Glutamatergic neuron (in vitro differentiated cells): ENCODE measurements around the gene SLC29A3. TPM values are rescaled to one million over a fixed set of nuclear protein-coding genes. Genes with fewer than 3 reads are reported as not detected.
A peak's percentile ranks its signal among the peaks of the same experiment; 100 is the strongest.

Experiments
- DNase-seq: peaks from one replicate; pipeline ENCODE4 v3.0.0; 2022
- H3K27ac Mint-ChIP-seq: one replicate; pipeline ENCODE4 v1.8.0; 2020; ENCODE audit warnings: mild to moderate bottlenecking, mixed read lengths, inconsistent platforms; ENCODE audit not compliant: unreplicated experiment
- H3K27me3 Mint-ChIP-seq: one replicate; pipeline ENCODE4 v1.8.0; 2020; ENCODE audit warnings: mild to moderate bottlenecking, moderate library complexity, mixed read lengths, inconsistent platforms; ENCODE audit not compliant: unreplicated experiment
- H3K36me3 Mint-ChIP-seq: one replicate; pipeline ENCODE4 v1.8.0; 2020; ENCODE audit warnings: mild to moderate bottlenecking, mixed read lengths, inconsistent platforms; ENCODE audit not compliant: unreplicated experiment
- H3K4me1 Mint-ChIP-seq: one replicate; pipeline ENCODE4 v1.8.0; 2020; ENCODE audit warnings: mild to moderate bottlenecking, low read depth, mixed read lengths, inconsistent platforms; ENCODE audit not compliant: unreplicated experiment
- H3K4me3 Mint-ChIP-seq: one replicate; pipeline ENCODE4 v1.8.0; 2020; ENCODE audit warnings: mild to moderate bottlenecking, mixed read lengths, inconsistent platforms; ENCODE audit not compliant: unreplicated experiment
- H3K9me3 Mint-ChIP-seq: one replicate; pipeline ENCODE4 v1.8.0; 2020; ENCODE audit warnings: mild to moderate bottlenecking, moderate library complexity, mixed read lengths, inconsistent platforms; ENCODE audit not compliant: unreplicated experiment
- CTCF ChIP-seq: fragments of 200-600 bp; sonication (generic); IDR thresholded peaks from one replicate; pipeline ENCODE4 v1.5.0; 2021; ENCODE audit not compliant: partially characterized antibody, unreplicated experiment
- total RNA-seq: library from RNA; stranded (reverse); fragmentation: NEBNext Ultra II Directional; extraction: Animal tissue kit (Norgen Biotek cat#: 25700); gene quantifications from one replicate; pipeline ENCODE4 v1.2.1, GENCODE V29; 2021; ENCODE audit not compliant: unreplicated experiment

SLC29A3 gene
- total RNA-seq, 1 donor from 2014 or later, result 7.8 TPM

- TF ChIP-seq CTCF, result no peak
- Mint-ChIP-seq H3K27me3 (no peaks in the 10 kb centered on the region), H3K27ac (no peak overlapping the region), H3K36me3 (no peaks in the 10 kb centered on the region), H3K4me3 (no peak overlapping the region), H3K4me1 (peaks cover 8% of the 10 kb centered on the region), H3K9me3 (no peaks in the 10 kb centered on the region)
- DNase-seq, result no peak
Measured at GRCh38 chr10:71309919-71310318, 9.1 kb upstream of the SLC29A3 start.

- no peaks in the 10 kb centered on the region for H3K27me3 Mint-ChIP-seq
- no peak for DNase-seq
- H3K36me3 Mint-ChIP-seq, result no peaks in the 10 kb centered on the region
- H3K27ac Mint-ChIP-seq, result no peak overlapping the region
- peaks cover 16% of the 10 kb centered on the region for H3K4me1 Mint-ChIP-seq
- TF ChIP-seq CTCF, result no peak
- H3K4me3 Mint-ChIP-seq, result no peak overlapping the region
- no peaks in the 10 kb centered on the region for H3K9me3 Mint-ChIP-seq
Measured at GRCh38 chr10:71312220-71312619, 6.8 kb upstream of the SLC29A3 start.

GRCh38 chr10:71312811-71313789 lies 6.0 kb upstream of the SLC29A3 start:
- H3K27me3 Mint-ChIP-seq, result no peaks in the 10 kb centered on the region
- H3K27ac Mint-ChIP-seq, result peak overlapping the region; percentile 53
- DNase-seq, result no peak
- peaks cover 18% of the 10 kb centered on the region for H3K4me1 Mint-ChIP-seq
- no peak overlapping the region for H3K4me3 Mint-ChIP-seq
- no peaks in the 10 kb centered on the region for H3K9me3 Mint-ChIP-seq
- no peak for TF ChIP-seq CTCF
- H3K36me3 Mint-ChIP-seq, result no peaks in the 10 kb centered on the region

- Mint-ChIP-seq H3K9me3 (no peaks in the 10 kb centered on the region), H3K36me3 (no peaks in the 10 kb centered on the region), H3K27ac (no peak overlapping the region), H3K4me1 (peaks cover 18% of the 10 kb centered on the region), H3K27me3 (no peaks in the 10 kb centered on the region), H3K4me3 (no peak overlapping the region)
- no peak for DNase-seq
- TF ChIP-seq CTCF, result peak; percentile 76
Measured at GRCh38 chr10:71314028-71314693, 4.9 kb upstream of the SLC29A3 start.
